Ascending aorta (tissue), 2 donors: ENCODE results near the gene ZNF227. TPM values are rescaled to one million over a fixed set of nuclear protein-coding genes. Genes with fewer than 3 reads are reported as not detected.
"Not testable (repeated sequence)": the region's sequence is repeated elsewhere in the genome, so short reads cannot be mapped to it uniquely, and the experiment has no call there.

Source experiments
- DNase-seq, 2 donors: peaks; one replicate each; pipeline ENCODE4 v3.0.0-alpha.2; 2019; ENCODE audit warnings: low spot score in 2 of 2
- H3K27ac ChIP-seq, 2 donors: fragments of 200-600 bp; sonication (generic); one replicate each; pipeline ENCODE4 v1.5.1; 2016 to 2017; ENCODE audit warnings: mild to moderate bottlenecking in 1 of 2
- H3K27me3 ChIP-seq: fragments of 200-600 bp; sonication (generic); one replicate; pipeline ENCODE4 v1.5.1; 2017
- H3K36me3 ChIP-seq, 2 donors: fragments of 200-600 bp; sonication (generic); one replicate each; pipeline ENCODE4 v1.5.1; 2016
- H3K4me1 ChIP-seq, 2 donors: fragments of 200-600 bp; sonication (generic); one replicate each; pipeline ENCODE4 v1.5.1; 2016 to 2017; ENCODE audit warnings: mild to moderate bottlenecking in 1 of 2
- H3K4me3 ChIP-seq, 2 donors: fragments of 200-600 bp; sonication (generic); one replicate each; pipeline ENCODE4 v1.5.1; 2016 to 2017; ENCODE audit warnings: mild to moderate bottlenecking in 1 of 2
- H3K9me3 ChIP-seq, 2 donors: fragments of 200-600 bp; sonication (generic); one replicate each; pipeline ENCODE4 v1.5.1; 2016
- CTCF ChIP-seq, 3 experiments: fragments of 200-600 bp in 2 of 3; fragments of 450-650 bp in 1 of 3; sonication (generic) in 2 of 3; IDR thresholded peaks; one replicate each; pipeline ENCODE4 v1.5.1; 2016 to 2019; ENCODE audit warnings: antibody characterized with exemption in 3 of 3, mild to moderate bottlenecking in 1 of 3, moderate library complexity in 1 of 3
- intact Hi-C: fragments of 100-400 bp; cut with DNase I; formaldehyde crosslinking; loops from one replicate; pipeline ENCODE4 v1.15.1; 2023
- total RNA-seq: library from RNA; depleted of rRNA; stranded (reverse); fragments of >200 nt; gene quantifications from one replicate; pipeline ENCODE4 v1.1.0, GENCODE V29; 2016

The ZNF227 gene
- total RNA-seq, 1 donor from 2014 or later, result 7.1 TPM

GRCh38 chr19:44228318-44228717 lies 16.0 kb downstream of the ZNF227 start:
- Histone ChIP-seq H3K27me3 (no peaks in the 10 kb centered on the region), H3K27ac (no peak overlapping the region), H3K4me1 (no peaks in the 10 kb centered on the region), H3K9me3 (peaks cover 84 to 91% of the 10 kb centered on the region in 2 donors), H3K4me3 (no peak overlapping the region), H3K36me3 (peaks cover 74 to 79% of the 10 kb centered on the region in 2 donors)
- DNase-seq, result no peak
- intact Hi-C loops, result no loop called here
- no peak for TF ChIP-seq CTCF (IDR thresholded peaks at IDR 0.05)

- Histone ChIP-seq H3K36me3 (peaks cover 95 to 100% of the 10 kb centered on the region in 2 donors), H3K4me1 (no peaks in the 10 kb centered on the region), H3K4me3 (no peak overlapping the region), H3K27me3 (no peaks in the 10 kb centered on the region), H3K9me3 (peaks cover 96 to 99% of the 10 kb centered on the region in 2 donors), H3K27ac (no peak overlapping the region)
- intact Hi-C loops, result no loop called here
- no peak for TF ChIP-seq CTCF (IDR thresholded peaks at IDR 0.05)
- no peak for DNase-seq
Measured at GRCh38 chr19:44232867-44233266, 20.5 kb downstream of the ZNF227 start.

GRCh38 chr19:44236384-44236783 lies 24.1 kb downstream of the ZNF227 start:
- intact Hi-C loops, result no loop called here
- Histone ChIP-seq H3K4me1 (no peaks in the 10 kb centered on the region), H3K9me3 (peaks cover 93 to 100% of the 10 kb centered on the region in 2 donors), H3K27me3 (no peaks in the 10 kb centered on the region), H3K4me3 (peak overlapping the region in 1 of 2 donors; percentile 9), H3K36me3 (peaks cover 60 to 86% of the 10 kb centered on the region in 2 donors), H3K27ac (no peak overlapping the region)
- TF ChIP-seq CTCF (IDR thresholded peaks at IDR 0.05), result no peak
- DNase-seq, result no peak

- H3K27ac ChIP-seq, DNase-seq, H3K4me1 ChIP-seq, H3K27me3 ChIP-seq, intact Hi-C loops, H3K4me3 ChIP-seq: not testable (repeated sequence)
- peaks cover 12 to 25% of the 10 kb centered on the region in 2 donors for H3K36me3 ChIP-seq
- peaks cover 95 to 100% of the 10 kb centered on the region in 2 donors for H3K9me3 ChIP-seq
Measured at GRCh38 chr19:44252332-44252731, 40.0 kb downstream of the ZNF227 start.

GRCh38 chr19:44253392-44253791 lies 41.1 kb downstream of the ZNF227 start:
- H3K27me3 ChIP-seq, H3K4me3 ChIP-seq, H3K27ac ChIP-seq, H3K4me1 ChIP-seq, DNase-seq, intact Hi-C loops: not testable (repeated sequence)
- H3K9me3 ChIP-seq, result peaks cover 95 to 100% of the 10 kb centered on the region in 2 donors
- peaks cover 5 to 14% of the 10 kb centered on the region in 2 donors for H3K36me3 ChIP-seq

- H3K36me3 ChIP-seq, result peaks cover 2 to 3% of the 10 kb centered on the region in 2 donors
- intact Hi-C loops, result no loop called here
- no peaks in the 10 kb centered on the region for H3K4me1 ChIP-seq
- TF ChIP-seq CTCF (IDR thresholded peaks at IDR 0.05), result no peak
- H3K9me3 ChIP-seq, result peaks cover 88 to 100% of the 10 kb centered on the region in 2 donors
- H3K27ac ChIP-seq, result no peak overlapping the region
- H3K27me3 ChIP-seq, result no peaks in the 10 kb centered on the region
- no peak for DNase-seq
- H3K4me3 ChIP-seq, result no peak overlapping the region
Measured at GRCh38 chr19:44254496-44254895, 42.2 kb downstream of the ZNF227 start.
